Stimulated activated CD4-positive, alpha-beta T cell treated with anti-CD3 and anti-CD28 coated beads, Interleukin-4, amount 100 ng/mL, for 24 hours (primary cell): Measurements from ENCODE around the gene MED7.
"Not testable (repeated sequence)": the region's sequence is repeated elsewhere in the genome, so short reads cannot be mapped to it uniquely, and the experiment has no call there.

Source experiments
- DNase-seq: peaks from one replicate; pipeline ENCODE4 v3.0.0-alpha.2; 2020

The MED7 gene

GRCh38 chr5:157142317-157143126, at the start of gene MED7:
MED7 (minus strand) TSS chr5:157142865; CDS start chr5:157139431, 3,434 bp downstream.
- DNase-seq: peak; percentile 95

GRCh38 chr5:157189223-157189622, 46.6 kb upstream of the MED7 start:
- DNase-seq: peak; percentile 69

GRCh38 chr5:157188270-157188669, 45.6 kb upstream of the MED7 start:
- no peak for DNase-seq

- no peak for DNase-seq
Observed at GRCh38 chr5:157187046-157187754, 44.5 kb upstream of the MED7 start.

GRCh38 chr5:157186309-157187045, 43.8 kb upstream of the MED7 start:
- no peak for DNase-seq

- DNase-seq: not testable (repeated sequence)
Observed at GRCh38 chr5:157185122-157185521, 42.5 kb upstream of the MED7 start.

- no peak for DNase-seq
Observed at GRCh38 chr5:157184117-157184670, 41.5 kb upstream of the MED7 start.

GRCh38 chr5:157182143-157182757, 39.6 kb upstream of the MED7 start:
- DNase-seq: no peak

GRCh38 chr5:157180374-157181264, 38.0 kb upstream of the MED7 start, which contains the start of gene ITK:
ITK (plus strand) TSS chr5:157180840; CDS start chr5:157180978, 138 bp downstream.
- peak; percentile 52 for DNase-seq

- DNase-seq: no peak
Observed at GRCh38 chr5:157178966-157179365, 36.3 kb upstream of the MED7 start.

GRCh38 chr5:157177953-157178352, 35.3 kb upstream of the MED7 start:
- no peak for DNase-seq

GRCh38 chr5:157175071-157175612, 32.5 kb upstream of the MED7 start:
- peak; percentile 33 for DNase-seq

- DNase-seq: peak; percentile 92
Observed at GRCh38 chr5:157172403-157172802, 29.7 kb upstream of the MED7 start.

GRCh38 chr5:157168286-157168685, 25.6 kb upstream of the MED7 start:
- DNase-seq: no peak

GRCh38 chr5:157167214-157167621, 24.6 kb upstream of the MED7 start:
- DNase-seq: no peak

- no peak for DNase-seq
Observed at GRCh38 chr5:157166214-157167213, 23.8 kb upstream of the MED7 start, which contains the start of gene GARIN3. GARIN3 (minus strand) TSS chr5:157166264; CDS start chr5:157166168, 96 bp downstream.

GRCh38 chr5:157165668-157166067, 23.0 kb upstream of the MED7 start:
- DNase-seq: no peak

- no peak for DNase-seq
Observed at GRCh38 chr5:157165261-157165660, 22.6 kb upstream of the MED7 start.

- no peak for DNase-seq
Observed at GRCh38 chr5:157164521-157164920, 21.9 kb upstream of the MED7 start.
